Measurements from ENCODE around the gene RNF225. TPM values are rescaled to one million over a fixed set of nuclear protein-coding genes. Genes with fewer than 3 reads are reported as not detected.
A peak's percentile ranks its signal among the peaks of the same experiment; 100 is the strongest.
"Not testable (repeated sequence)": the region's sequence is repeated elsewhere in the genome, so short reads cannot be mapped to it uniquely, and the experiment has no call there.

RNF225 gene
- total RNA-seq, 1 donor from 2014 or later, result not detected

GRCh38 chr19:58357481-58358145, 37.8 kb upstream of the RNF225 start:
- peak; percentile 66 for DNase-seq (ENCODE audit: low spot score)
- intact Hi-C loops (cut with DNase I), result no loop called here

GRCh38 chr19:58361900-58362271, 33.6 kb upstream of the RNF225 start:
- intact Hi-C loops (cut with DNase I), result no loop called here
- no peak for DNase-seq (ENCODE audit: low spot score)

- intact Hi-C loops (cut with DNase I), result no loop called here
- peak; percentile 98 for DNase-seq (ENCODE audit: low spot score)
These were observed 33.0 kb upstream of the RNF225 start, which contains the start of gene ZNF497 for GRCh38 chr19:58362272-58362994. Gene ZNF497 (minus strand): TSS chr19:58362751. CDS start chr19:58357635, 5,116 bp downstream.

- no peak for DNase-seq (ENCODE audit: low spot score)
- intact Hi-C loops (cut with DNase I), result no loop called here
These were observed 31.3 kb upstream of the RNF225 start for GRCh38 chr19:58364146-58364545.

- intact Hi-C loops (cut with DNase I), result no loop called here
- peak; percentile 58 for DNase-seq (ENCODE audit: low spot score)
These were observed 28.6 kb upstream of the RNF225 start for GRCh38 chr19:58366585-58367430.

- no peak for DNase-seq (ENCODE audit: low spot score)
- intact Hi-C loops (cut with DNase I), result no loop called here
These were observed 27.6 kb upstream of the RNF225 start for GRCh38 chr19:58367698-58368454.

- DNase-seq (ENCODE audit: low spot score), result no peak
- intact Hi-C loops (cut with DNase I), result no loop called here
These were observed 26.7 kb upstream of the RNF225 start for GRCh38 chr19:58368561-58369360.

GRCh38 chr19:58372311-58373133, 22.9 kb upstream of the RNF225 start:
- intact Hi-C loops (cut with DNase I), result no loop called here
- DNase-seq (ENCODE audit: low spot score), result no peak

GRCh38 chr19:58374200-58374599, 21.3 kb upstream of the RNF225 start:
- intact Hi-C loops (cut with DNase I), result no loop called here
- no peak for DNase-seq (ENCODE audit: low spot score)

GRCh38 chr19:58376724-58377123, 18.7 kb upstream of the RNF225 start:
- not testable (repeated sequence) for DNase-seq (ENCODE audit: low spot score)

GRCh38 chr19:58379246-58379645, 16.2 kb upstream of the RNF225 start:
- intact Hi-C loops (cut with DNase I), result no loop called here
- no peak for DNase-seq (ENCODE audit: low spot score)

More at GRCh38 chr19:58376724-58377123, 18.7 kb upstream of the RNF225 start:
- intact Hi-C loops (cut with DNase I), result not testable (repeated sequence)

- no peak for DNase-seq (ENCODE audit: low spot score)
- intact Hi-C loops (cut with DNase I), result loop anchor here (2.0 kb wide), 1 partner anchor 75 kb away; the partner anchor contains the start of gene ERVK3-1
These were observed 15.3 kb upstream of the RNF225 start for GRCh38 chr19:58380037-58380661.

- DNase-seq (ENCODE audit: low spot score), result peak; percentile 99
- intact Hi-C loops (cut with DNase I), result loop anchor here (2.0 kb wide), 1 partner anchor 76 kb away; the partner anchor contains the start of gene ERVK3-1
These were observed 14.6 kb upstream of the RNF225 start, which contains the start of gene ZNF837 for GRCh38 chr19:58380662-58381459. Gene ZNF837 (minus strand): TSS chr19:58381030. CDS start chr19:58369332, 11,698 bp downstream.

GRCh38 chr19:58381460-58382212, 13.8 kb upstream of the RNF225 start:
- intact Hi-C loops (cut with DNase I), result loop anchor here (2.0 kb wide), 1 partner anchor 77 kb away; the partner anchor contains the start of gene ERVK3-1
- no peak for DNase-seq (ENCODE audit: low spot score)

GRCh38 chr19:58382997-58383603, 12.4 kb upstream of the RNF225 start:
- intact Hi-C loops (cut with DNase I), result no loop called here
- no peak for DNase-seq (ENCODE audit: low spot score)

Data from cardiac septum (tissue), 1 donor.